Islet of Langerhans (tissue), 1 donor: ENCODE results near the gene OR52N4.
"Not testable (repeated sequence)": the region's sequence is repeated elsewhere in the genome, so short reads cannot be mapped to it uniquely, and the experiment has no call there.

Experiments
- FAIRE-seq: peaks from one replicate; lab custom pipeline; 2011; peaks lifted over from hg19 to GRCh38; lab: Jason Lieb, UNC

The OR52N4 gene

DNA sequence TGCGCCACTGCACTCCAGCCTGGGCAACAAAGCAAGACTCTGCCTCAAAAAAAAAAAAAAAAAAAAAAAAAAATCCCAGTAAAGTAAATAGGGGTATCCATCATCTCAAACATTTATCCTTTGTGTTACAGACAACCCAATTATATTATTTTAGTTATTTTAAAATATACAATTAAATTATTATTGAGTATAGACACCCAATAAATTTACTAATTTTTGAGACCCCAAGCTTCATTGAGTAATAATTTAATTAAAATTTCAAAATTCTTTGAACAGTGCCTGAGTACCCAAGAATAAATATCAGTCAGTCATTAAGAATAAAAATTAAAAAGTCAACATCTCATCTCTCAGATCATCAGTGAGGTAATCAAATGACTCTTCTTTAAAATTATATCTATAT, at the start of gene OR52N4:
OR52N4 (plus strand) TSS at position 301 of the 400 bp plus-strand sequence. CDS start 498 bp downstream, outside the sequence.
- no peak for FAIRE-seq

GRCh38 chr11:5705688-5706087, 48.4 kb upstream of the OR52N4 start:
- FAIRE-seq: no peak

DNA sequence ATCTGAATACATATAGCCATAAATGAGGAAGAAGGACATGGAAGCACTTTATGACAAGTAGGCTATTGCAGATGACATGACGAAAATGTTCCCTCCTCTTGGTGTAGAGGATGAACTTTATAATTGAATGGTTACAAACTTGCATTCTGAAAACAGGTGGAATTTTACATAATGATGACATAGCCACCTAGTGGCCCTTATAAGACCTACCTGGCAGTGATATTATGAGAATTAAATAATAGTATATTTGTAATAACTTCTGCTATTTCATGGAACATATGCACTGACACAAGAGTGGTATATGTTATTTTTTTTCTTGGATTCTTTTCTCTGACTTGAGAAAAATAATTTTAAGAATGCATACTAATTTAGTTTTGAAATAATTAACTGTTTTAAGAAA, 41.5 kb upstream of the OR52N4 start:
- FAIRE-seq: no peak

- FAIRE-seq: no peak
Measured at GRCh38 chr11:5713695-5714094, 40.3 kb upstream of the OR52N4 start.

DNA sequence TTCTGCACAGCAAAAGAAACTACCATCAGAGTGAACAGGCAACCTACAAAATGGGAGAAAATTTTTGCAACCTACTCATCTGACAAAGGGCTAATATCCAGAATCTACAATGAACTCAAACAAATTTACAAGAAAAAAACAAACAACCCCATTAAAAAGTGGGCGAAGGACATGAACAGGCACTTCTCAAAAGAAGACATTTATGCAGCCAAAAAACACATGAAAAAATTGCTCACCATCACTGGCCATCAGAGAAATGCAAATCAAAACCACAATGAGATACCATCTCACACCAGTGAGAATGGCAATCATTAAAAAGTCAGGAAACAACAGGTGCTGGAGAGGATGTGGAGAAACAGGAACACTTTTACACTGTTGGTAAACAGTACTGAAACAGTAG, 37.5 kb upstream of the OR52N4 start:
- FAIRE-seq: not testable (repeated sequence)

GRCh38 chr11:5719703-5720495, 34.1 kb upstream of the OR52N4 start:
- FAIRE-seq: no peak

DNA sequence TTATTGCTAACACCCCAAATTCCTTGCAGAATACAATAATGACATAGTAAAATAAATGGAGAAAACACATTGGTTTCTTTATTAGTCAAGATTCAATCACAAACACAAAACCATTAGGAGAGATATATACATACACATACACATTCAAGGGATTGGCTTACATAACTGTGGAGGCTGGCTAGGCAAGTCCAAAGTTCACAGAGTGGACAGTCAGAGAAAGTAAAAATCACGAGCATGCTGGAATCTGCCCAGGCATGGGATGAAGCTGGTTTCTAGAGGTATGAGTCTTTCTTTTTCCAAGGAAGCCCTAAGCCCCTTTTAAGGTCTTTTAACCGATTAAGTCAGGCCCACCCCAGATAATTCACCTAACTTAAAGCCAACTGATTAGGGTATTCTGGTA, 31.4 kb upstream of the OR52N4 start:
- no peak for FAIRE-seq

DNA sequence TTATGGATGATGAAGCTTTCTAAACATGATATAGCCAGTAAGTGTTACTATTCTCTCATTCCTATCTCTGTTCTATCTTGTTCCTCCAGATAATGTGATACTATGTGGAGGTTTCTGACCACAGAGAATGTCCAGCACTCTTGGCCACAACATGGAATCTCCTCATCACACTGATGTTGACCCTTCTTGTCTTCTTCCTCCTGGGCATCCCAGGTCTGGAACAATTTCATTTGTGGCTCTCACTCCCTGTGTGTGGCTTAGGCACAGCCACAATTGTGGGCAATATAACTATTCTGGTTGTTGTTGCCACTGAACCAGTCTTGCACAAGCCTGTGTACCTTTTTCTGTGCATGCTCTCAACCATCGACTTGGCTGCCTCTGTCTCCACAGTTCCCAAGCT, 27.7 kb upstream of the OR52N4 start:
- no peak for FAIRE-seq

- FAIRE-seq: no peak
Measured at GRCh38 chr11:5727691-5728090, 26.4 kb upstream of the OR52N4 start.

GRCh38 chr11:5736396-5736795, 17.6 kb upstream of the OR52N4 start, which contains the start of gene OR56B1:
Gene OR56B1 (plus strand): TSS chr11:5736448. CDS start chr11:5736517, 69 bp downstream.
- FAIRE-seq: no peak

- FAIRE-seq: no peak
Measured at GRCh38 chr11:5737091-5737490, 17.0 kb upstream of the OR52N4 start.

DNA sequence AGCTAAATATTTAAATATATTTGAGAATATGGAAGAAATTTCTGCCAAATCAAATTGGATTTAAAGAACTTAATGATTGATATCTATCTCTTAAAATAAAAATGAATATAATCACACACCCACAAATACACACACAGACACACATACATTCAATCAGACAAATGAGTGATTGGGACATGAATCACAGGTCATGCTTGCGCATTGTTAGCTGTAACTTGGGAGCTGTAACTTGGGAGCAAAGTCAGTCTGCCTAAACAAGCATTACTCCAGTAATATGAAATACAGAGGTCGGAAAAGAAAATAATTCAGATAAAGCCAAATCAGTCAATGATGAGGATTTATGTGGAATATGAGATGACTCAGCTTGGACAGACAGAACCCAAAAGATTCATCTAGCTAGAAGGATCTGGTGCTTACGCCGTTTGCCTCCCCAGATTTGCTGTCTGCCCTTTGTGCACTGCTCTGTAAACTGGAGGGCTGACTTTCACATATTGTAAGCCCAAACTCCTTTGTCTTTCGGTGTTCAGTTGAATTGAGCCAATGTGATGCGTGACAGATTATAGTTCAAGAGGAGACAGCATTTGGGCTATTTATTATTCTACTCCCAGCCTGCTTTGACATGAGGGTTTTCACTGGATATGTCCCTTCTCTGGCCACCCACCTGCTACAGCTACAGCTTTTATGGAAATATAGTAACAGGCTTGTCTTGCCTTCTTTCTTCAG, 16.2 kb upstream of the OR52N4 start:
- FAIRE-seq: no peak

- FAIRE-seq: no peak
Measured at GRCh38 chr11:5738431-5738830, 15.6 kb upstream of the OR52N4 start.

DNA sequence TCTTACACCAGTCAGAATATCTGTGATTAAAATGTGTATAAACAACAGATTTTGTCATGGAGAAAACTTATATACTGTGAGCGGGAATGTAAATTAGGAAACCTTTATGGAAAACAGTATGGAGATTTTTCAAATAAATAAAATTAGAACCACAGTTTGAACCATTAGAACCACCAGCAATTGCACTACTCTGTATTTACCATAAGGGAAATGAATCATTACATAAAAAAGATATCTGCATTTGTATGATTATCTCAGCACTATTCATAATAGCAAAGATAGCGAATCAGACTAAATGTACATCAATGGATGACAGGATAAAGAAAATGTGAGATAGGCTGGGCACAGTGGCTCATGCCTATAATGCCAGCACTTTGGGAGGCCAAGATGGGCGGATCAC, 7.4 kb upstream of the OR52N4 start:
- FAIRE-seq: no peak

- no peak for FAIRE-seq
Measured at GRCh38 chr11:5749836-5750235, 4.2 kb upstream of the OR52N4 start.

- FAIRE-seq: no peak
Measured at GRCh38 chr11:5767056-5767455, 13.0 kb downstream of the OR52N4 start.

GRCh38 chr11:5783255-5783654, 29.2 kb downstream of the OR52N4 start, which contains the start of gene OR52N5:
Gene OR52N5 (minus strand): TSS chr11:5783355. CDS start chr11:5778634, 4,721 bp downstream.
- no peak for FAIRE-seq

DNA sequence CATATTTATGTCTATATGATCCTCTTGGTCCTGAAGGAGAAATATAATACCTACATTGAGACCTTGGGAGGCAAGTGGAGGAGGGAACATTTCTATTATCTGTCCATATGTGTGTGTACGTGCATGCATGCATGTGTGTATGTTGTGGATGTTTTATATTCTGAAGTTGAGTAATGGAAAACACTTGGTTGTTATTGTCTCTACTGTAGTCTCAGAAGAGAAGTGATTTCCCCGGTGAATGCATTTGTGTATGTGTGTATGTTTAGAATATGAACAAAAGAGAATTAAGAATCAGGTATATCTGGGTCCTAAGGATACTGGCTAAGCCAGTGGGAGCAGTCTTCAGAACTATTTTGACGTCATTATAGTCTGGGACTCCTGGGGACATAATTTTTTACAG, 37.1 kb downstream of the OR52N4 start, which contains the start of gene OR52N1:
OR52N1 (minus strand) TSS at position 101 of the 400 bp plus-strand sequence. CDS start 2,449 bp downstream, outside the sequence.
- FAIRE-seq: no peak

- FAIRE-seq: no peak
Measured at GRCh38 chr11:5796541-5796940, 42.5 kb downstream of the OR52N4 start.

GRCh38 chr11:5803982-5804381, 49.9 kb downstream of the OR52N4 start:
- FAIRE-seq: no peak
